Hepatocyte (in vitro differentiated cells): ENCODE results near the gene RABGAP1L.
"Not testable (repeated sequence)": the region's sequence is repeated elsewhere in the genome, so short reads cannot be mapped to it uniquely, and the experiment has no call there.

ENCODE experiments used
- CTCF ChIP-seq: fragments of 200-600 bp; sonication (generic); IDR thresholded peaks from 2 replicates; pipeline ENCODE4 v1.5.1; 2016; ENCODE audit warnings: antibody characterized with exemption, mild to moderate bottlenecking; ENCODE audit not compliant: poor library complexity
- EZH2 ChIP-seq: fragments of 200-600 bp; sonication (generic); IDR thresholded peaks from 2 replicates; pipeline ENCODE4 v1.6.1; 2016; ENCODE audit warnings: antibody characterized with exemption, mild to moderate bottlenecking, borderline replicate concordance
- EZH2phosphoT487 ChIP-seq: fragments of 200-600 bp; sonication (generic); IDR thresholded peaks from one replicate; pipeline ENCODE4 v1.6.1; 2018; ENCODE audit warnings: antibody characterized with exemption, mild to moderate bottlenecking, low read depth, moderate library complexity; ENCODE audit not compliant: unreplicated experiment, severe bottlenecking

DNA sequence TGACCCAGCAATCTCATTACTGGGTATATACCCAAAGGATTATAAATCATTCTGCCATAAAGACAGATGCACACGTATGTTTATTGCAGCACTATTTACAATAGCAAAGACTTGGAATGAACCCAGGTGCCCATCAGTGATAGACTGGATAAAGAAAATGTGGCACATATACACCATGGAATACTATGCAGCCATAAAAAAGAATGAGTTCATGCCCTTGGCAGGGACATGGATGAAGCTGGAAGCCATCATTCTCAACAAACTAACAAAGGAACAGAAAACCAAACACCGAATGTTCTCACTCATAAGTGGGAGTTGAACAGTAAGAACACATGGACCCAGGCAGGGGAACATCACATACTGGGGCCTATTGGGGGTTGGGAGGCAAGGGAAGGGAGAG, 19.1 kb downstream of the RABGAP1L start:
- TF ChIP-seq CTCF, EZH2phosphoT487, EZH2: not testable (repeated sequence)
